ENCODE results near the gene NOLC1.

DNA sequence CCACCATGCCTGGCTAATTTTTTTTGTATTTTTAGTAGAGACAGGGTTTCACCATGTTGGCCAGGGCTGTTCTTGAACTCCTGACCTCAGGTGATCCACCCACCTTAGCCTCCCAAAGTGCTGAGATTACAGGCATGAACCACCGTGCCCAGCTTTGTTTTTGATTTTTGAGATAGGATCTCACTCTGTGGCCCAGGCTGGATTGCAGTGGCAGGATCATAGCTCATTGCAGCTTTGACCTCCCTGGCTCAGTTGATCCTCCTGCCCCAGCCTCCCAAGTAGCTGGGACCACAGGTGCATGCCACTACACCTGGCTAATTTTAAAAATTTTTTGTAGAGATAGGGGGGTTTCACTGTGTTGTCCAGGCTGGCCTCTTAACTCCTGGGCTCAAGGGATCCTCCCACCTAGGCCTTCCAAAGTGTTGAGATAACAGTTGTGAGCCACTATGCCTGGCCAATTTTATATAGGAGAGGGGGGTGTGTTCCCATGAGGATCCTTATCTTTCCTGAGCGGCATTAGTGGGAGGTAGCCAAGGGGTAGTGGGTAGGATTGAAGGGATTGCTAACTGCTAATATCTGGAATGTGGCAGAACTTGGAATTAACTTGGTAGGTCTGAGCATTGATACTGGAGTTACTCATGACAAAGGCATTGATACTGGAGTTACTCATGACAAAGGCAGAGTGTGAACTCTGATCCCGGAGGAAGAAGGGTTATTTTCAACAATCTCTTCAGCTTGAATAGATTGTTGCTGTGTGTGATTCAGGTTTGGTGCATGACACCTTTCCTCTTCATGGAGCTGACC lies 1.0 kb upstream of the NOLC1 start:
- TF ChIP-seq, protein P1, sequence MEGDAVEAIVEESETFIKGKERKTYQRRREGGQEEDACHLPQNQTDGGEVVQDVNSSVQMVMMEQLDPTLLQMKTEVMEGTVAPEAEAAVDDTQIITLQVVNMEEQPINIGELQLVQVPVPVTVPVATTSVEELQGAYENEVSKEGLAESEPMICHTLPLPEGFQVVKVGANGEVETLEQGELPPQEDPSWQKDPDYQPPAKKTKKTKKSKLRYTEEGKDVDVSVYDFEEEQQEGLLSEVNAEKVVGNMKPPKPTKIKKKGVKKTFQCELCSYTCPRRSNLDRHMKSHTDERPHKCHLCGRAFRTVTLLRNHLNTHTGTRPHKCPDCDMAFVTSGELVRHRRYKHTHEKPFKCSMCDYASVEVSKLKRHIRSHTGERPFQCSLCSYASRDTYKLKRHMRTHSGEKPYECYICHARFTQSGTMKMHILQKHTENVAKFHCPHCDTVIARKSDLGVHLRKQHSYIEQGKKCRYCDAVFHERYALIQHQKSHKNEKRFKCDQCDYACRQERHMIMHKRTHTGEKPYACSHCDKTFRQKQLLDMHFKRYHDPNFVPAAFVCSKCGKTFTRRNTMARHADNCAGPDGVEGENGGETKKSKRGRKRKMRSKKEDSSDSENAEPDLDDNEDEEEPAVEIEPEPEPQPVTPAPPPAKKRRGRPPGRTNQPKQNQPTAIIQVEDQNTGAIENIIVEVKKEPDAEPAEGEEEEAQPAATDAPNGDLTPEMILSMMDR (IDR thresholded peaks at IDR 0.05; ENCODE audit: low read length): no peak
- no peak for TF ChIP-seq EZH2phosphoT487 (IDR thresholded peaks at IDR 0.05; ENCODE audit: low read length)
- TF ChIP-seq EZH2 (optimal IDR thresholded peaks at IDR 0.05; ENCODE audit: low read depth, low read length): no peak
